GM21526 (cell line): ENCODE data around the gene ADORA1.

Source experiments
- ATAC-seq: cut with Tn5 transposase; IDR thresholded peaks from one replicate; pipeline ENCODE4 v1.9.1; 2021; ENCODE audit warnings: moderate library complexity; ENCODE audit not compliant: unreplicated experiment, low FRiP score

Gene ADORA1

GRCh38 chr1:203127666-203128430 lies at the start of gene ADORA1:
TSS of gene ADORA1 (plus strand) at chr1:203127726. CDS start at chr1:203128842, 1,116 bp downstream.
- ATAC-seq = no peak

- no peak for ATAC-seq
Observed at GRCh38 chr1:203077956-203078355, 49.6 kb upstream of the ADORA1 start.

- no peak for ATAC-seq
Observed at GRCh38 chr1:203078478-203078877, 49.0 kb upstream of the ADORA1 start.

- no peak for ATAC-seq
Observed at GRCh38 chr1:203080456-203080855, 47.1 kb upstream of the ADORA1 start.

- no peak for ATAC-seq
Observed at GRCh38 chr1:203081465-203082230, 45.9 kb upstream of the ADORA1 start.

- ATAC-seq = no peak
Observed at GRCh38 chr1:203082231-203082505, 45.4 kb upstream of the ADORA1 start.

GRCh38 chr1:203082571-203083462 lies 44.7 kb upstream of the ADORA1 start:
- no peak for ATAC-seq

- no peak for ATAC-seq
Observed at GRCh38 chr1:203083463-203083921, 44.0 kb upstream of the ADORA1 start.

GRCh38 chr1:203084588-203085527 lies 42.7 kb upstream of the ADORA1 start:
- no peak for ATAC-seq

- no peak for ATAC-seq
Observed at GRCh38 chr1:203085528-203086406, 41.8 kb upstream of the ADORA1 start, which contains the start of gene MYOG. TSS of gene MYOG (minus strand) at chr1:203086012. CDS start at chr1:203085961, 51 bp downstream.

- ATAC-seq = no peak
Observed at GRCh38 chr1:203086992-203087763, 40.3 kb upstream of the ADORA1 start.

GRCh38 chr1:203088441-203088840 lies 39.1 kb upstream of the ADORA1 start:
- ATAC-seq = no peak

GRCh38 chr1:203089001-203089650 lies 38.4 kb upstream of the ADORA1 start:
- ATAC-seq = no peak

GRCh38 chr1:203089651-203090045 lies 37.9 kb upstream of the ADORA1 start:
- no peak for ATAC-seq

GRCh38 chr1:203090421-203091198 lies 36.9 kb upstream of the ADORA1 start:
- ATAC-seq = no peak

- no peak for ATAC-seq
Observed at GRCh38 chr1:203091199-203091477, 36.4 kb upstream of the ADORA1 start.

GRCh38 chr1:203091761-203092330 lies 35.7 kb upstream of the ADORA1 start:
- ATAC-seq = no peak
